ENCODE results near the gene SAFB.

SAFB gene

DNA sequence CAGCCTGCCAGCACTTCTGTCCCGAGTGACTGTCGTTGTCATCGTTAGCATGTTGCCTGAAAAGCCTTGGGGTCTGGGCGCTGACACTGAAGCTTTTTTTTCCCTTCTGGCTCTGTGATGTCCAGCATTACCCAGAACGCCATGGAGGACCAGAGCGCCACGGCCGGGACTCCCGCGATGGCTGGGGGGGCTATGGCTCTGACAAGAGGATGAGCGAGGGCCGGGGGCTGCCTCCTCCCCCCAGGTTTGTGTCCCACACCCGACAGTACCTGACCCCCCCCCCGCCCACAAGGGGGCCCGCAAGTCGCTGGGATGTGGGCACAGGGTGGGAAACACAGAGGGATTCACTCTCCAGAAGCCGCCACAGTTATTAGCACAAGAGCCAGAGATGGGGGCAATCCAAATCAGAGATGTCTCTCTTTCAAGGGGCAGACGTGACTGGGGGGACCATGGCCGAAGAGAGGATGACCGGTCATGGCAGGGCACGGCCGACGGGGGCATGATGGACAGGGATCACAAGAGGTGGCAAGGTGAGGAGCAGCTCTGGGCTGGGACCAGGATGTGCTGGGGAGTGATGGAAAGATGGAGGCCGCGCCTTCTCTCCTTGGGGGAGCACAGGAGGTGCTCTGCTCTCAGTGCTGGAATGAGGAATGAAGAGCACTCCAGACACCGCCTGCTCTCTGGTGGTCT is 44.2 kb downstream of the SAFB start:
- DNase-seq (ENCODE audit: low read depth): no peak

DNA sequence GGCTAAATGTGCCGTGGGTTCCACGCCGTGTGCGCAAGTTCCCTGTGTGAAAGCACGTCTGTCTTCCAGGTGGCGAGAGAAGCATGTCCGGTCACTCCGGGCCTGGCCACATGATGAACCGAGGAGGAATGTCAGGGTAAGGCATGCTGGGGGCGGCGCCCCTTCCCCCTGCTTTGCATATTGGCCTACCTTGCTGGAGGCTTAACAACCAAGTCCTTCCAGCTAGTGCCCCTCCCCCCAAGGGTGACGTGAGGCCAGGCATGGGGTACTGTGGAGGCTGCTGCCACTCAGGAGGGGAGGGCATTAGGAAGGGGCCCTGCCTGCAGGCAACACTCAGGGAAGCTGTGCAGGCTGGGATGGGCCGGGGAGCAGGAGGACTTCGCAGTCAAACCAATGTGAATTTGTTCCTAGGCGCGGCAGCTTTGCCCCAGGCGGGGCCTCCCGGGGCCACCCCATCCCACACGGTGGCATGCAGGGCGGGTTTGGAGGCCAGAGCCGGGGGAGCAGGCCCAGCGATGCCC is 44.9 kb downstream of the SAFB start:
- DNase-seq (ENCODE audit: low read depth): no peak

DNA sequence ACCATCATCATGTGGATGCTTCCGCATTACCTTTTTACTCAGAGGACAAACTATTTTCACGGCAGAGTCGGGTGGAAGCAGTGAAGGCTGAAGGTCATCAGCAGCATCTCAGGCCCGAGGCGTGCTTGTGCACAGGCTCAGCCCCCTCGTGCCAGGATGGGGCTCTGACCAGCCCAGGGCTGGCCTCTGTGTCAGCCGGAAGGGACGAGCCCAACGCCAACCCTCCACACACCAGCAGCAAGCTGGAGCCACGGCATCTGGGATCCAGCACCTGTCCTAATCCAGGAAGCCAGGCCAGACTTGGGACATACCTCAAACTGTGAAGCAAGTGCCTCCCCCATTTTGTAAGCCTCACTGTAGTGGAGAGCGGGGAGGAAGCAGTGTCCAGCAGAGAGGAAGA is 46.3 kb downstream of the SAFB start:
- no peak for DNase-seq (ENCODE audit: low read depth)

DNA sequence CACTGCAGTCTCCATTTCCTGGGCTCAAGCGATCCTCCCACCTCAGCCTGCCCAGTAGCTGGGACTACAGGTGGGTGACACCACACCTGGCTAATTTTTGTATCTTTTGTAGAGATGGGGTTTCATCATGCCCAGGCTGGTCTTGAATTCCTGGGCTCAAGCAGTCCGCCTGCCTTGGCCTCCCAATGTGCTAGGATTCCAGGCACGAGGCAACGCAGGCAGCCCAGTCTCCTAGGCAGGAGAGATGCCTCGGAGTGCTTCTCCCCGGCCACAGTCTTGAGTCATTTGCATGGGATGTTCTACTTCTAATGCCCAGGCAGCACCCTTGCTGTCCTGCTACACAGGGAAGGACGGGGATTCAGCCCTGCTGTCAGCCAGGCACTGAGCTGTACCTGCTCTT is 48.7 kb downstream of the SAFB start:
- DNase-seq (ENCODE audit: low read depth): no peak

DNA sequence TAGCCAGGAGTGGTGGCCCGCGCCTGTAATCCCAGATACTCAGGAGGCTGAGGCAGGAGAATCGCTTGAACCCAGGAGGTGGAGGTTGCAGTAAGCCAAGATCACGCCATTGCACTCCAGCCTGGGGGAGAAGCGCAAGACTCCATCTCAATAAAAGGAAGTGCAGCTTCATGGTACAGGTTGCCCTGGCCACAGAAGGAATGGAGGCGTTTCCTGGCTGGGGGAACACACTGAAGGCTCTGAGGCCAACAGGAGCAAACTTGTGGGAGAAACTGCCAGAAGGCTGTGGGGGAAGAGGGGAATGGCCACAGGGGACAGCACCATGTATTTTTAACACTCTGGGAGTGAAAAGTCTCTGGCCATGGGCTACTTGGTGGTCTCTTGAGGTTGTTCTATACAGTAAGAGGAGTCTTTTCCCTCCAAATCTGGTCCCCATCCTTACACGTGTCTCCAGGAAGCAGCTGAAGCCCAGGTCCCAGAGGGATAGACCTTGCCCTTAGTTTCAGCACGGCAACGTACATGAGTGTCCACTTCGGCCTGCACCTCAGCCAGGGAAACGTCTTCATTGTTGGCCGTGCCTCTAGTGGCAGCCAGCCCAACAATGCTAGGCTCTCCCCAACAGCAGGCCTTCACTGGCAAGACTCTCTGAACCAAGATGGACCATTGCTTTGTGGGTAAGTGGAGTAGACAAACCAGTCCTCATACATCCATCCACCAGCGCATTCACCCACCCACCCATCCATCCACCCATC is 50.0 kb downstream of the SAFB start:
- no peak for DNase-seq (ENCODE audit: low read depth)

DNA sequence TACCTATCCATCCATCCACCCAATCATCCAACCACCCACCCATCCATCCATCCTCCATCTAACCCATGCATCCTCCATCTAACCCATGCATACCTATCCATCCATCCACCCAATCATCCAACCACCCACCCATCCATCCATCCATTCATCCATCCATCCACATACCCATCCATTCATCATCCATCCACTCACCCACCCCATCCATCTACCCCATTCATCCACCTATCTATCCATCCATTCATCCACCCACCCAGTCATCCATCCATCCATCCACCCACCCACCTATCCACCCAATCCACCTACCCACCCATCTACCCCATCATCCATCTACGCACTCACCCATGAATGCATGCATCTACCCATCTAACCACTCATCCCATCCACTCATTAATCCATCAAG is 50.9 kb downstream of the SAFB start:
- no peak for DNase-seq (ENCODE audit: low read depth)

GRCh38 chr19:5674714-5675113 is 51.8 kb downstream of the SAFB start:
- DNase-seq (ENCODE audit: low read depth): no peak

- no peak for DNase-seq (ENCODE audit: low read depth)
These were observed 53.4 kb downstream of the SAFB start for GRCh38 chr19:5676105-5676771.

GRCh38 chr19:5676772-5677105 is 53.9 kb downstream of the SAFB start:
- DNase-seq (ENCODE audit: low read depth): no peak

DNA sequence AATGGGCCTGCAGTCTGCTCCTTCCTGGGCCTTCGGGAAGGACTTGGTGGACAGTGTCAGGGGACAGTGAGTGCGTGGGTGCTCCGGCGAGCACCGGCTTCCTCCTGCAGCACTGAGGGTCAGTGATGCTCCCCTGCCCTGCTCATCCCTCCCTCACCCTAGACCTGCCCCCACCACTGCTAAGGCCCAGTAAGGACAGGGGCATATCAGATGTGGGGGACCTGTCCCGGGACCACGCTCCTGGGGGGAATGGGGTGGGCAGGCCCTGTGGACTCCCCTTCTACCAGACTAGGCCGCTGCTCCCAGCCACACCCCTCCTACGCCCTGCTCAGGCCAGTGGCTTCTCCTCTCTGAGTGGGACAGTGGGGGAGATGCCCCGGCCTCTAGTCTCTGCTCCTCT is 54.3 kb downstream of the SAFB start:
- no peak for DNase-seq (ENCODE audit: low read depth)

DNA sequence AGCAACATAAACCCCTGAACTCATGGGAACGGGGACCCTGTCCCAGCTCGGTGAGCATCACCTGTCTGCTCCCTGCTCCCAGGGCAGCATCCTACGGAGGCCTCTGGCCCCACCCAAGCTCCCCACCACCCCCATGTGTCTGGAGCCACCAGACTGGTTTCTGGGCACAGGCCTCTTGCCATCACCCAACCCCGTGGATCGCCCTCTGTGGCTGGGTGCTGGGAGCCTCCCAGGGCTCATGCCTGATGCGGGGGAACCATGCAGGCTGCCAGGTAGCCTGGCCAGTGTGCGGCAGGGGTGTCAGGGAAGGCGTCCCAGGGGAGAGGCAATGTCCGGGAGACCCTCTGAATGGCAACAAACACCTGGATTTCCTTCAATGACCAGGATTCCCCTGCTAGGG is 54.7 kb downstream of the SAFB start:
- DNase-seq (ENCODE audit: low read depth): no peak

DNA sequence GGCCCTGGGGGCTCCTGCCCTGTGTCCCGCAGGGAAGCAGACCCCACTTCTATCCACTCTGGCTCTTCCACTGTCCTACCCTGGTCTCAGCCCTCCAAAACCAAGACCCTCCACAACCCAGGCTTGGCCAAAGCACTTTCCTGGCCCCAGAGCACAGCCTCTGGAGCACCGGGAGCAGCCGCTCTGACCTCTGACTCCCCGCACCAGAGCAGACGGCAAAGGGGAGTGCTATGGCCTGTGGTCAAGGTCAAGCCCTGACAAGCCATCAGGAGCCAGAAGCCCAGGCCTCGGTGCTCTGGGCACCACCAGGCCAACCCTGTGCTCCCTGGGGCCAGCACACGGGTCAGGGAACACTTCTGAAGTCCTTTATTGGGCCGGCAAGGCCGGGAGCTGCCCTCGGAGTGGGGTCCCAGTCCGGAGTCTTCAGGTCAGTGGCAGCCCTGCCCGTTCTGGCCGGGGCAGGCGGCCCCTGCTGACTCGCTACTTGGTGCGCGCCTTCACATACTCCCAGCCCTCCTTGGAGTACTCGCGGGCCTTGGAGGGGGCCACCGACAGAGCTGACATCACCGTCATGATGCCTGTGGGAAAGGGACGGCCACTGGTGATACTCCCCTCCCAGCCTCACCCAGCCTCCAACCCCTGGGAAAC is 55.3 kb downstream of the SAFB start:
- DNase-seq (ENCODE audit: low read depth): no peak

DNA sequence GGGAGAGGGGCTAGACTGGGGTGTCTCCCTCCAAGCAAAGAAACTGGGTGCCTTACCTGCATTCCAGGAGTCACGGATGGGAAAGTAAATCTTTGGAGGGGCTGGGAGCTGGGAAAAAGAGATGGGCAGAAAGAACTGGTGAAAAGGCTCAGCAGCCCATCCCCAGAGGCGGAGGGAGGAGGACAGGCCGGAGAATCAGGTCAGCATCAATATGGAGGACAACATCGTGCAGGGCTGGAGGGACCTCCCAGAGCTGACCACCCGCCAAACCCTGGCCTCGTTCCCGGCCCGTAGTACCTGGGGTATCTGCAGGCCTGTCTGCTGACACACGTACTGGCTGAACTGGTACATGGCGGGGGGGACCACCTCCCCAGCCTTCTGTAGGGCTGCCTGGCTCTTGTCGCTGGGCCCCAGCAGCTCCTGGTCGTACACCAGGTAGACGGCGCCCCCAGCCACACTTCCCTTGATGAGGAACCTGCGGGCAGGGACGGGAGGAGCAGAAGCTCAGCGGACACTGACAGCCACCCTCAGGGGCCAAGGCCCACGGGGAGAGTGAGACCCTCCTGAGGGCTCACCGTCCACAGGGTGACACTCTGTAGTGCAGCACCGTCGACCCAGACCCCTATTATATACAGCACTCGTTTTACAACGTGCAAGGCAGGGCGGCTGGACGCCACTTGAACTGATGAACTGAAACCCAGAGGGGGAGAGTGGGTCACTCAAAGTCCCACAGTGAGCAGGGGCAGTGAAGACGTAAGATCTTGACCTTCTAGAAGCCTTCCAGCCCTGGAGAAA is 56.6 kb downstream of the SAFB start:
- DNase-seq (ENCODE audit: low read depth): no peak

- no peak for DNase-seq (ENCODE audit: low read depth)
These were observed 57.2 kb downstream of the SAFB start for GRCh38 chr19:5680084-5680436.

GRCh38 chr19:5680437-5681368 is 57.8 kb downstream of the SAFB start, which contains the start of the genes HSD11B1L and MICOS13:
HSD11B1L (plus strand) TSS chr19:5681027; CDS start chr19:5684833, 3,806 bp downstream.
MICOS13 (minus strand) TSS chr19:5680516; CDS start chr19:5680486, 30 bp downstream.
- DNase-seq (ENCODE audit: low read depth): peak; percentile 98

DNA sequence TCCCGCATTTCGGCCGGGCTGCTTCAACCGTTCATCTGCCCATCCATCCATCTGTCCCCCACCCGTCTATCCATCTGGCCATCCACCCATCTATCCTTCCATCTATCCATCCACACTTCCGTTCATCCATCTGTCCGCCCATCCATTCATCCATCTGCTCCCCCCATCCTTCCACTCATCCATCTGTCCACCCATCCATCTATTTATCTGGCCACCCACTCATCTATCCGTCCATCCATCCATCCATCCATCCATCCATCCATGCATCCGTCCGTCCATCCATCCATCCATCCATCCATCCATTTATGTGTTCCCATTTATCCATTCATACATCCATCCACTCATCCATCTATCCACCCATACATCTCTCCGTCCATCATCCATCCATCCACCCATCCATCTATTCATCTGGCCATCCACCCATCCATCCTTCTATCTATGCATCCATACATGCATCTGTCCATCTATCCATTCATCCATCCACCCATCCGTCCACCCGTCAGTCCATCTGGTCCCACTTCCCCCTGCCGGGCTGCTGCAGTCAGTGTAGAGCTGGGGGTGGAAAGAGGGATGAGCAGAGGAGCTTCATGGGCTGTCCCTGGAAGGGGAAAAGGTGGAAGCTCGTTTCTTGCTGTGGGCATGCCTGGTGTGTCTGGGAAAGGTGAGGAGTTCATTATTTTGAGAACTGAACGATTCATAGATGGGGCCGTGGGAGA is 58.7 kb downstream of the SAFB start:
- DNase-seq (ENCODE audit: low read depth): no peak

DNA sequence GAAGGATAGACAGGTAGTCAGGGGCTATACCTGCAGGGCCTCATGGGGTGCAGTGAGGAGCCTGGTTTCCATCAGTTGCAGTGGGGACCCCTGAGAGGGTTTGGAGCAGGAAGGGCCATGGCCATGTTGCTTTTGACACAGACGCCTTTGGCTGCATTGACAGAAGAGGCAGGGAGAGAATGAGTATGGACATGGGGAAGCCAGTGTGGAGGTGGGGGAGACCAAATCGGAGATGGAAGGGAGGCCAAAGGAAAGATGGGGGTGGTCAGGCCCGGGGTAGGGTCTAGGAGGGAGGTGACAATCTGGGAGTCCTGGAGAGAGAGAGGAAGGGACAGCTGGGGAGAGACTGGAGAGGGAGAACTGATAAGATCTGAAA is 59.2 kb downstream of the SAFB start:
- no peak for DNase-seq (ENCODE audit: low read depth)

GRCh38 chr19:5683177-5683886 is 60.4 kb downstream of the SAFB start:
- DNase-seq (ENCODE audit: low read depth): no peak

- DNase-seq (ENCODE audit: low read depth): no peak
These were observed 62.0 kb downstream of the SAFB start for GRCh38 chr19:5684694-5685430.
